NCI-H1092 treated with DMSO at 0.1 percent for 48 hours (cell line): ENCODE measurements around the gene MGME1.
"Not testable (repeated sequence)": the region's sequence is repeated elsewhere in the genome, so short reads cannot be mapped to it uniquely, and the experiment has no call there.

ENCODE experiments used
- DNase-seq: peaks from one replicate; lab custom pipeline; 2025; lab: John Stamatoyannopoulos, UW

MGME1 gene

GRCh38 chr20:18020931-18021330 lies 52.1 kb downstream of the MGME1 start:
- DNase-seq, result no peak

- no peak for DNase-seq
Measured at GRCh38 chr20:18024606-18025127, 55.8 kb downstream of the MGME1 start.

- DNase-seq, result not testable (repeated sequence)
Measured at GRCh38 chr20:18027011-18027410, 58.2 kb downstream of the MGME1 start.

GRCh38 chr20:18030020-18030419 lies 61.2 kb downstream of the MGME1 start:
- DNase-seq, result no peak

- no peak for DNase-seq
Measured at GRCh38 chr20:18031050-18031449, 62.2 kb downstream of the MGME1 start.

GRCh38 chr20:18031888-18032509 lies 63.2 kb downstream of the MGME1 start:
- no peak for DNase-seq

GRCh38 chr20:18032977-18033892 lies 64.4 kb downstream of the MGME1 start:
- DNase-seq, result no peak

- DNase-seq, result no peak
Measured at GRCh38 chr20:18034039-18034438, 65.2 kb downstream of the MGME1 start.

- no peak for DNase-seq
Measured at GRCh38 chr20:18039063-18039462, 70.2 kb downstream of the MGME1 start.
